HL-60 (cell line): ENCODE data around the gene PRPS2.

Source experiments
- GABPA ChIP-seq: IDR thresholded peaks from 2 replicates; pipeline ENCODE4 v1.6.1; 2012; ENCODE audit warnings: low read depth
- POLR2AphosphoS5 ChIP-seq: IDR thresholded peaks from 2 replicates; pipeline ENCODE4 v1.6.1; 2012; ENCODE audit warnings: low read depth
- TF ChIP-seq, protein P1 (sequence below): IDR thresholded peaks from one replicate; pipeline ENCODE4 v1.5.1; 2011; ENCODE audit warnings: low read length, control low read depth, inconsistent platforms; ENCODE audit not compliant: insufficient read depth
- TF ChIP-seq, protein P2 (sequence below): IDR thresholded peaks from 2 replicates; pipeline ENCODE4 v1.6.1; 2012; ENCODE audit warnings: low read depth; ENCODE audit not compliant: insufficient replicate concordance

GRCh38 chrX:12771445-12772069, 19.7 kb upstream of the PRPS2 start:
- no peak for TF ChIP-seq POLR2AphosphoS5
- no peak for TF ChIP-seq GABPA
- TF ChIP-seq, protein P1, sequence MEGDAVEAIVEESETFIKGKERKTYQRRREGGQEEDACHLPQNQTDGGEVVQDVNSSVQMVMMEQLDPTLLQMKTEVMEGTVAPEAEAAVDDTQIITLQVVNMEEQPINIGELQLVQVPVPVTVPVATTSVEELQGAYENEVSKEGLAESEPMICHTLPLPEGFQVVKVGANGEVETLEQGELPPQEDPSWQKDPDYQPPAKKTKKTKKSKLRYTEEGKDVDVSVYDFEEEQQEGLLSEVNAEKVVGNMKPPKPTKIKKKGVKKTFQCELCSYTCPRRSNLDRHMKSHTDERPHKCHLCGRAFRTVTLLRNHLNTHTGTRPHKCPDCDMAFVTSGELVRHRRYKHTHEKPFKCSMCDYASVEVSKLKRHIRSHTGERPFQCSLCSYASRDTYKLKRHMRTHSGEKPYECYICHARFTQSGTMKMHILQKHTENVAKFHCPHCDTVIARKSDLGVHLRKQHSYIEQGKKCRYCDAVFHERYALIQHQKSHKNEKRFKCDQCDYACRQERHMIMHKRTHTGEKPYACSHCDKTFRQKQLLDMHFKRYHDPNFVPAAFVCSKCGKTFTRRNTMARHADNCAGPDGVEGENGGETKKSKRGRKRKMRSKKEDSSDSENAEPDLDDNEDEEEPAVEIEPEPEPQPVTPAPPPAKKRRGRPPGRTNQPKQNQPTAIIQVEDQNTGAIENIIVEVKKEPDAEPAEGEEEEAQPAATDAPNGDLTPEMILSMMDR: peak; percentile 84
- TF ChIP-seq, protein P2, sequence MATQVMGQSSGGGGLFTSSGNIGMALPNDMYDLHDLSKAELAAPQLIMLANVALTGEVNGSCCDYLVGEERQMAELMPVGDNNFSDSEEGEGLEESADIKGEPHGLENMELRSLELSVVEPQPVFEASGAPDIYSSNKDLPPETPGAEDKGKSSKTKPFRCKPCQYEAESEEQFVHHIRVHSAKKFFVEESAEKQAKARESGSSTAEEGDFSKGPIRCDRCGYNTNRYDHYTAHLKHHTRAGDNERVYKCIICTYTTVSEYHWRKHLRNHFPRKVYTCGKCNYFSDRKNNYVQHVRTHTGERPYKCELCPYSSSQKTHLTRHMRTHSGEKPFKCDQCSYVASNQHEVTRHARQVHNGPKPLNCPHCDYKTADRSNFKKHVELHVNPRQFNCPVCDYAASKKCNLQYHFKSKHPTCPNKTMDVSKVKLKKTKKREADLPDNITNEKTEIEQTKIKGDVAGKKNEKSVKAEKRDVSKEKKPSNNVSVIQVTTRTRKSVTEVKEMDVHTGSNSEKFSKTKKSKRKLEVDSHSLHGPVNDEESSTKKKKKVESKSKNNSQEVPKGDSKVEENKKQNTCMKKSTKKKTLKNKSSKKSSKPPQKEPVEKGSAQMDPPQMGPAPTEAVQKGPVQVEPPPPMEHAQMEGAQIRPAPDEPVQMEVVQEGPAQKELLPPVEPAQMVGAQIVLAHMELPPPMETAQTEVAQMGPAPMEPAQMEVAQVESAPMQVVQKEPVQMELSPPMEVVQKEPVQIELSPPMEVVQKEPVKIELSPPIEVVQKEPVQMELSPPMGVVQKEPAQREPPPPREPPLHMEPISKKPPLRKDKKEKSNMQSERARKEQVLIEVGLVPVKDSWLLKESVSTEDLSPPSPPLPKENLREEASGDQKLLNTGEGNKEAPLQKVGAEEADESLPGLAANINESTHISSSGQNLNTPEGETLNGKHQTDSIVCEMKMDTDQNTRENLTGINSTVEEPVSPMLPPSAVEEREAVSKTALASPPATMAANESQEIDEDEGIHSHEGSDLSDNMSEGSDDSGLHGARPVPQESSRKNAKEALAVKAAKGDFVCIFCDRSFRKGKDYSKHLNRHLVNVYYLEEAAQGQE: no peak
